Activated CD4-positive, alpha-beta T cell treated with anti-CD3 and anti-CD28 coated beads for 36 hours (primary cell): ENCODE results near the gene FOXP4. TPM values are rescaled to one million over a fixed set of nuclear protein-coding genes. Genes with fewer than 3 reads are reported as not detected.

Experiments used
- ATAC-seq: fragments of 200-7000 bp; cut with Tn5 transposase; one replicate; pipeline ENCODE4 v1.10.0; 2021; ENCODE audit warnings: mild to moderate bottlenecking, moderate library complexity
- CTCF ChIA-PET: fragments of 350-600 bp; sonication (Branson Sonifier 250); formaldehyde crosslinking; loops from one replicate; lab custom pipeline; 2021; ENCODE audit warnings: antibody characterized with exemption; lab: Charles Lee
- POLR2A ChIA-PET: fragments of 350-600 bp; sonication (Branson Sonifier 250); formaldehyde crosslinking; loops from one replicate; lab custom pipeline; 2021; ENCODE audit warnings: antibody characterized with exemption, inconsistent platforms; lab: Charles Lee
- DNase-seq: peaks from one replicate; pipeline ENCODE4 v3.0.0-alpha.2; 2020
- H3K27ac Mint-ChIP-seq: one replicate; pipeline ENCODE4 v1.8.0; 2021; ENCODE audit warnings: mixed read lengths
- H3K27me3 Mint-ChIP-seq: one replicate; pipeline ENCODE4 v1.8.0; 2021; ENCODE audit warnings: mixed read lengths
- H3K36me3 Mint-ChIP-seq: one replicate; pipeline ENCODE4 v1.8.0; 2021; ENCODE audit warnings: low read depth, mixed read lengths
- H3K4me1 Mint-ChIP-seq: one replicate; pipeline ENCODE4 v1.8.0; 2021; ENCODE audit warnings: mixed read lengths
- H3K4me3 Mint-ChIP-seq: one replicate; pipeline ENCODE4 v1.8.0; 2021; ENCODE audit warnings: mild to moderate bottlenecking, moderate library complexity, mixed read lengths
- H3K9me3 Mint-ChIP-seq: one replicate; pipeline ENCODE4 v1.8.0; 2021; ENCODE audit warnings: low read depth, mixed read lengths
- intact Hi-C, 2 experiments: fragments of 100-400 bp; cut with DNase I in 1 of 2; cut with micrococcal nuclease in 1 of 2; formaldehyde crosslinking; loops; one replicate each; pipeline versions ENCODE4 v1.14.2 to v1.15.1; 2022 to 2024; cut with DNase I, micrococcal nuclease
- total RNA-seq, 2 experiments: library from RNA; stranded (reverse); gene quantifications; one replicate each; pipeline ENCODE4 v1.2.3, GENCODE V29; 2021

FOXP4 gene
- total RNA-seq, 2 experiments from 2014 or later: 11.1 to 13.8 TPM

DNA sequence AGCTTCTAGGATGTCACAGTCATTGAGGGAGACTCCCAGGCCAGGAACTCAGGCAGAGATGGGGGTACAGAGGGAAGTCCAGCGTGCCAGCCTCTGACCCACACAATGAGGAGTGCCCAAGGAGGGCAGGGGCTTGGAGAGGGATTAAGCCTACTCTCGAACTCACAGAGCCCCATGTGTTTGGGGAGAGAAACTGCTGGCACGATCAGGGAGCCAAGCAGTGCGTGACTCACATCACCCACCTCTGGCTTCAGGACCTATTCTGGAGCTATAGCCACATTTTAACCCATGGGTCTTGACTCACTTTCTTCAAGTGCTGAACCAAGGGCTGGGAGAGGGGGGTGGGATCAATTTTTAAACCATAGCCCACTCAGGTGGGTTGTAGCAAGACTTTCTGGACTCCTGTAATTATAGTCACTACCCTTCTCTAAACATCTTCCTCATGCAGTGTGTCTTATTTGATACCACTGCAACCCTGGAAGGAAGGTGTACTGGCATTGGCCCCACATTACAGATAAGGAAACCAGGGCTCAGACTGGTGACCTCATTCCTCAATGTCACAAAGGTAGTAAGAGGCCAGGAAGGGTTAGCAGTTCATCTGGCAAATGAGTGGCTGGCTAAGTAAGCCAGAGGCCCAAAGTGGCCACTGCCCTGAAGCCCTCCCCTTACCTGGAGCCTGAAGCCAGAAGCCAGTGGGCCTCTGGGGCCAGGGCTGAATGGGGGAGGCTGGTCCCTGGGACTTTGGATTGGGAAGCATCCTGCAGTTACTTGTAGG, 12.0 kb downstream of the FOXP4 start:
- intact Hi-C loops: no loop called here
- Mint-ChIP-seq H3K4me1 (peaks cover 18% of the 10 kb centered on the region), H3K27me3 (no peaks in the 10 kb centered on the region), H3K9me3 (no peaks in the 10 kb centered on the region), H3K36me3 (no peaks in the 10 kb centered on the region), H3K27ac (no peak overlapping the region), H3K4me3 (no peak overlapping the region)
- POLR2A ChIA-PET: no interaction called here
- peak; percentile 25 for ATAC-seq
- DNase-seq: no peak
- CTCF ChIA-PET: interaction anchor here (0.5 to 0.7 kb wide), 2 partner anchors 9 to 142 kb away, joined by 3 read pairs; no protein-coding TSS in a partner anchor

DNA sequence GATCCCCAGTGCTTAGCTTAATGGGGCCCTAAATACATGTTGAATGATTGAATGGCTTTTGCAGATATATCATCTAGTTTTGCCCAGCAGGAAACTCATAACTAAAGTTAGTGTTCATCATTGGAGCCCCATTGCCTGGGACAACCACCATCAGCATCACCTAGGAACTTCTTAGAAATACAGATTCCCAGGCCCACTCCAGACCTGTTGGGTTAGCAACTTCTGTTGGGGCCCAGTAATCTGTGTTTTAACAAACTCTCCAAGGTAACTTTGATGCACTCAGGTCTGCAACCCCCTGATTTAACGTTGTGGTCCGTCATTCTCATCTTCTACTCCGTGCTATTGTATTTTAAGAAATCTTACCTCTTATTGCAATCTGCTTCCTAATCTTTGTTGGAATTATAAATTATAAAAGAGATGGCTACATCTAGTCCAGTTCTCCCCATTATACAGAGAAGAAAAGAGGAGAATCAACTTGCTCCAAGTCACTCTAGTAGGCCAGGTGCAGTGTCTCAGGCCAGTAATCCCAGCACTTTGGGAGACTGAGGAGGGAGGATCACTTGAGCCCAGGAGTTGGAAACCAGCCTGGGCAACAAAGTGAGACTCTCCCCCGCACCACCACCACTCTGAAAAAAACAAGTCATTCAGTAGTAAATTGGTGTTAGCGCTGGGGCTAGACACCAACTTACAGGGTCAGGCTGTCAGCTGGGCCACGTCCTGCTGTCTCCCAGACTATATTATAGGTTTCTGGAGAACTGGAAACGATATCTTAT, 13.7 kb downstream of the FOXP4 start:
- Mint-ChIP-seq H3K4me3 (peak overlapping the region; percentile 79), H3K36me3 (no peaks in the 10 kb centered on the region), H3K27me3 (no peaks in the 10 kb centered on the region), H3K9me3 (no peaks in the 10 kb centered on the region), H3K27ac (peak overlapping the region; percentile 82), H3K4me1 (peaks cover 18% of the 10 kb centered on the region)
- DNase-seq: no peak
- ATAC-seq: no peak
- ChIA-PET POLR2A (interaction anchor here (1.2 kb wide), 1 partner anchor 28 kb away, joined by 3 read pairs; no protein-coding TSS in a partner anchor), CTCF (interaction anchor here (0.5 kb wide), 1 partner anchor 37 kb away, joined by 4 read pairs; no protein-coding TSS in a partner anchor)
- intact Hi-C loops: loop anchor here (1.0 to 2.0 kb wide), 4 partner anchors 13 to 175 kb away; partner anchors contain the start of genes FOXP4 (in 2 of the 2) and TFEB (in 1 of the 2)

DNA sequence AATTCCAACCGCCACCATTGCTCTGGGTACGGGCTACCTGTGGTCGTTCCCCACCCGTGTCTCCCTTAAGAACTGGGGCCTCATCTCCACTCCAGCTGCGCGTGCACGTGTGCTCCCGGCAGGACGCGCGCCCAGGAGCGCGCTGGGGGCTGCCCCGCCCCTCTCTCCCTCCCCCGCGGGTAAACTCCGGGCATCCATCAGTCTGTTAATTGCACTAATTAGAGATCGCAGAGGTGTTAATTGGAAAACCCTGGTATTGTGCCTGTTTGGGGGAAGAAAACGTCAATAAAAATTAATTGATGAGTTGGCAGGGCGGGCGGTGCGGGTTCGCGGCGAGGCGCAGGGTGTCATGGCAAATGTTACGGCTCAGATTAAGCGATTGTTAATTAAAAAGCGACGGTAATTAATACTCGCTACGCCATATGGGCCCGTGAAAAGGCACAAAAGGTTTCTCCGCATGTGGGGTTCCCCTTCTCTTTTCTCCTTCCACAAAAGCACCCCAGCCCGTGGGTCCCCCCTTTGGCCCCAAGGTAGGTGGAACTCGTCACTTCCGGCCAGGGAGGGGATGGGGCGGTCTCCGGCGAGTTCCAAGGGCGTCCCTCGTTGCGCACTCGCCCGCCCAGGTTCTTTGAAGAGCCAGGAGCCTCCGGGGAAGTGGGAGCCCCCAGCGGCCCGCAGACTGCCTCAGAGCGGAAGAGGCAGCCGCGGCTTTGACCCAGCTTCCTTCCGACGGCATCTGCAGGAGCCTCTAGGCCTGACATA, 14.4 kb downstream of the FOXP4 start:
- H3K4me1 Mint-ChIP-seq: peaks cover 18% of the 10 kb centered on the region
- H3K9me3 Mint-ChIP-seq: no peaks in the 10 kb centered on the region
- peak; percentile 93 for ATAC-seq
- ChIA-PET POLR2A (interaction anchor here (1.2 kb wide), 1 partner anchor 28 kb away, joined by 3 read pairs; no protein-coding TSS in a partner anchor), CTCF (interaction anchor here (0.5 kb wide), 1 partner anchor 186 kb away, joined by 3 read pairs; no protein-coding TSS in a partner anchor)
- H3K27me3 Mint-ChIP-seq: no peaks in the 10 kb centered on the region
- intact Hi-C loops: loop anchor here (1.0 to 2.0 kb wide), 4 partner anchors 14 to 174 kb away; partner anchors contain the start of genes FOXP4 (in 2 of the 2) and TFEB (in 1 of the 2)
- DNase-seq: peak; percentile 90
- H3K27ac Mint-ChIP-seq: peak overlapping the region; percentile 82
- H3K4me3 Mint-ChIP-seq: peak overlapping the region; percentile 79
- peaks cover under 1% of the 10 kb centered on the region for H3K36me3 Mint-ChIP-seq

DNA sequence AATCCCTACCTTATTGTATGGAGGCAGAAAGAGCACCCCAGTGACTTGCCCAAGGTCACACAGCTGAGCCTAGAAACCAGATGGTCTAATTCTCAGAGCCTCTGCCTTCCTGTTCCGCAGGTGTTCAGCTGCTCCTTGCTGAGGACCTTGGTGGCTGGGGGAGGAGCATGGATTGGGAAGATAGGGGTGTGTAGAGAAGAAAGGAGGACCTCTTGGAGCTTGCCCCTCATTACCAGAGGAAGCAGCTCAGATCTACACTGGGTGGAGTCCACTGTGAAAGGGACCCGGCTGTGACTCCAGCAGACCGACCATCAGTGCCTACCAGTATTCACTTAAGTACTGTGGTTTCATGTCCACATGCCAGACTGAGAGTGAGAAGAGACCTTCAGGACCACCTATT, 15.2 kb downstream of the FOXP4 start:
- intact Hi-C loops: loop anchor here (2.0 kb wide), 2 partner anchors 15 to 173 kb away; partner anchors contain the start of genes FOXP4 (in 1 of the 2) and TFEB (in 1 of the 2)
- Mint-ChIP-seq H3K36me3 (peaks cover 8% of the 10 kb centered on the region), H3K27ac (peak overlapping the region; percentile 42), H3K4me3 (peak overlapping the region; percentile 79), H3K4me1 (peaks cover 18% of the 10 kb centered on the region), H3K9me3 (no peaks in the 10 kb centered on the region), H3K27me3 (no peaks in the 10 kb centered on the region)
- ChIA-PET POLR2A (no interaction called here), CTCF (interaction anchor here (0.5 kb wide), 1 partner anchor 187 kb away, joined by 3 read pairs; no protein-coding TSS in a partner anchor)
- ATAC-seq: no peak
- no peak for DNase-seq

DNA sequence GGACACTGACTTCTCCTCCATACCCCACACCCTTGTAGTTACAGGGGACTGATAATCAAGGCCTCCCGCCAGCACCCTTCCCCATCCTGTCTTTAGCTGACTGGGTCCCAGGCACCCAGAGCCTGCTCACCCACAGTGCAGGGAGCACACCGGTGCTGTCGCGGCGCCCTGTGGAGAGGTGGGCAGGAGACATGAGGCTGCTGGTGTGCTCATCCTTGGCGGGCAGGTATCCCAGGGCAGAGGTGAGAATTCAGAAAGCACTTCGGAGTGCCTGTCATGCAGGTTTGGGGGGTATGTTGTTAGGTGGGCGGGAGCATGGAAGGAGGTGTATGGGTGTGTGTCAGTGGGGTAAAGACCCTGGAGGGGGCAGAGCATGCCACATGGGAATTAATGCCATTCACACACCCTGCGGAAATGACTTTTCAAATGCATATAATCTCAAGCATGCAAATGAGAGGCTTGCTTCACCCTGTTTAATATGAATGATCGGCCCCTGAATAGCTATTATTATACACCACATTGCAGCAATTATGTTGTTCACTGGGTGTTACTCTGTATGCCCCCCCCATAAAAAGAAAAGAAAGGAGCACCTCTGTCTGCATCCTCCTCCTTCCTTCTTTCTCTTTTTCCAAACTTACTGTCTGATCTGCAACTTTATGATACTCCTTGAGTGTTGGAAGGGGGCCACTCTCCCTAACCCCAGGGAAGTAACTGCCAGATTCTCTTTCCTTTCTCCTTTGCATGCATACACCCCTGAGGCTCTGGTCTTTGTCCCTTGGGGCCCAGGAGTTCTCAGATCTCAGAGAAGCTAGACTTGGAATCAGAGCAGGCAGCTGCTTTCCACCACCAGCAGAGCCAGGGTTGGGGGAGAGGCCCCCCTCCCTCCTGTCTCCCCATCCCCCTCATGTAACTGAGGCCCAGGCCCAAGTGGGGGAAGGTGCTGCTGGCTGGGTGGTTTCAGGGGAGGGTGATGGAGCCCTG, 16.0 kb downstream of the FOXP4 start:
- ChIA-PET CTCF (no interaction called here), POLR2A (no interaction called here)
- no peak for ATAC-seq
- Mint-ChIP-seq H3K9me3 (no peaks in the 10 kb centered on the region), H3K4me1 (peaks cover 18% of the 10 kb centered on the region), H3K27me3 (no peaks in the 10 kb centered on the region), H3K36me3 (peaks cover 15% of the 10 kb centered on the region), H3K27ac (no peak overlapping the region), H3K4me3 (no peak overlapping the region)
- no peak for DNase-seq
- intact Hi-C loops: loop anchor here (2.0 kb wide), 2 partner anchors 15 to 173 kb away; partner anchors contain the start of genes FOXP4 (in 1 of the 2) and TFEB (in 1 of the 2)

DNA sequence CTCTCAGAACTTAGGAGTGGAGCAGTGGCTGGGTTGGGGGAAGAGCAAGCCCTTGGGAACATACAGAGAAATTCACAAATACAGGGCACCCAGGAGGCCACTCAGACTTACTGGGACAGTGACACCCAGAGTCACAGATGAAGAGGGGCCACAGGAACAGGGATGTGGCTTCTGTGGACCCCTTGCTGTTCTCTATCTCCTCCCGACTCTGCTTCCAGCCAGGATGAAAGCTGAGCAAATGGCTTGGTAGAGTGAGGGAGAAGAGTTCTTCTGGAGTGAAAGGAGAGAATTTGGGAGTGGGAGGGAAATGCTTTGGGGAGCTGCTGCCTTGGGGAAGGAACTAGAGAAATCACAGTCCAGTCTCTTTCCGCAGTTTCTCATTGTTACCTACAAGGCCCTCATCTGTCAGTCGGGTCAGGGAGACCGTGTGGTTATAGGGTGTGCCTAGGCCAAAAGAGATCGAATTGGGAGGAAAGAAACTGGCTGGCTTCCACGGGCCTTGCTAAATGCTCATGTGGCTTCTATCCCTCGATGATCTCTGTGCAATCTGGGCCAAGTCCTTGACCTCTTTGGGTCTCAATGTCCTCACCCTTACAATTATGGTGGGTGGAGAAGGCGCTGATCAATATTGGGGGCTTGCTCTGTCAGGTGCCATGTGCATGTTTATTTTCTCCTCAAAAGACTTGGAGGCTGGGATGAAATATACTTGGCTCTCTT, 17.0 kb downstream of the FOXP4 start:
- intact Hi-C loops: no loop called here
- Mint-ChIP-seq H3K4me3 (no peak overlapping the region), H3K36me3 (peaks cover 16% of the 10 kb centered on the region), H3K27ac (no peak overlapping the region), H3K27me3 (no peaks in the 10 kb centered on the region), H3K4me1 (peaks cover 15% of the 10 kb centered on the region), H3K9me3 (no peaks in the 10 kb centered on the region)
- POLR2A ChIA-PET: no interaction called here
- CTCF ChIA-PET: interaction anchor here (0.6 kb wide), 1 partner anchor 682 kb away, joined by 4 read pairs; no protein-coding TSS in a partner anchor
- ATAC-seq (no peak), DNase-seq (no peak)

DNA sequence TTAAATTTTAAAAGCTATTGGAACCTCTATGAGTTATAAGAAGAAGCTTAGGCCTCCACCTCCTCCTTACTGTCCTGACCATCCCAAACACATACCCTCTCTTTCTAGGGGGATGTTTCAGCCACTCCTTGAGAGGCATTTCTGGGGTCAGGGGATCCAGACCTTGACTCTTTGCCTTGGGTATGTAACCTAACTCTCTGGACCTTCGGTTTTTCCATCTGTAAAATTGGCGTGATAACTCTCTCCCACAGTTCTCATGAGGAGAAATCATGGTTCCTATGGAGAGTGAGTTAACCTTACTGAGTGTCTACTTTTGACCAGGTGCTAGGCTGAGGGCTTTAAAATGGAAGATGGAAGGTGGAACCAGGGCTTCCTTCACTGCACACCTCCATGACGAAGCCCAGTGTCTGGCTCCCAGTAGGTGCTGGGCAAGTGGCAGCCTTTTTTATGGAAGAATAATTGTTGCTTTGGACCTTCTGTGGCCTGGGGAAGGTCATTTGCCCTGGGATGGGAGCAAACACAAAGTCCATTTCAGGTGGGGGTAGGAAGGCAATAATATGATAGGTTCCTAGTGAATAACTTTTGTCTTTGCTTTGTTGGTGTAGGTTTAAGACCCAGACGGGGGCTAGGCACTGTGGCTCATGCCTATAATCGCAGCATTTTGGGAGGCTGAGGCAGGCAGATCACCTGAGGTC, 18.4 kb downstream of the FOXP4 start:
- POLR2A ChIA-PET: no interaction called here
- intact Hi-C loops: no loop called here
- H3K27ac Mint-ChIP-seq: no peak overlapping the region

DNA sequence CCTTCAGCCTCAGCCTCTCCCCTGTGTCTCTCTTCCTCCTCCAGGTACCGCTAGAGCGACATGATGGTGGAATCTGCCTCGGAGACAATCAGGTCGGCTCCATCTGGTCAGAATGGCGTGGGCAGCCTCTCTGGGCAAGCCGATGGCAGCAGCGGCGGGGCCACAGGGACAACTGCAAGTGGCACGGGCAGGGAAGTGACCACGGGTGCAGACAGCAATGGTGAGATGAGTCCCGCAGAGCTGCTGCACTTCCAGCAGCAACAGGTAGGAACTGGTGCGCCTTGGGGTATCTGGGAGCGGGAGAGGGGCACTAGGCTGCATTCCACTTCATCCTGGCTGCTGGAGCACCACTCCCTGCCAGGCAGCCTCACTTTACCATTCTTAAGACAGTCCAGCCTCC, 19.5 kb downstream of the FOXP4 start:
- CTCF ChIA-PET: no interaction called here
- POLR2A ChIA-PET: interaction anchor here (0.6 kb wide), 1 partner anchor 98 kb away, joined by 3 read pairs; no protein-coding TSS in a partner anchor
- intact Hi-C loops: no loop called here

More for the DNA sequence above, 18.4 kb downstream of the FOXP4 start:
- DNase-seq: no peak
- Mint-ChIP-seq H3K27me3 (no peaks in the 10 kb centered on the region), H3K4me3 (no peak overlapping the region), H3K4me1 (peaks cover 13% of the 10 kb centered on the region), H3K36me3 (peaks cover 18% of the 10 kb centered on the region), H3K9me3 (no peaks in the 10 kb centered on the region)
- CTCF ChIA-PET: interaction anchor here (0.6 kb wide), 1 partner anchor 13 kb away, joined by 3 read pairs; no protein-coding TSS in a partner anchor
- ATAC-seq: no peak

DNA sequence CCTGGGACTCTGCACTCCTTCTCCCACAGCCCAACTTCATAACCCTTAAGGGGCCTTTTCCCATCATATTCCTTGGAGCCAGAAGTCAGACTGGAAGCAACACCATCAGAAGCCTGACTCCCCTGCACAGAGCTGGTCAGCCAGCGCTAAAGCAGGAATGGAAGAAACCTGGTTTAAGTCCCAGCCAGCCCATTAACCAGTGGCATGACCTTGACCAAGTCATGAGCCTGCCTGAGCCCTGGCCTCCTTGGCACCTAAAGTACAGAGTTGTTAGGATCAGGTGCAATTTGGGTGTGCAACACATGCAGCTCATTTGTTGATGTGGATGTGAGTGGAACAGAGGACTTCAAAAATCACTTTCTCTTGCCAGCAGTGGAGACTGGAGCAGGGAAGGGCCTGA, 20.8 kb downstream of the FOXP4 start:
- Mint-ChIP-seq H3K27me3 (no peaks in the 10 kb centered on the region), H3K36me3 (peaks cover 20% of the 10 kb centered on the region), H3K4me3 (no peak overlapping the region), H3K4me1 (peaks cover 13% of the 10 kb centered on the region), H3K9me3 (no peaks in the 10 kb centered on the region), H3K27ac (no peak overlapping the region)
- ChIA-PET POLR2A (no interaction called here), CTCF (interaction anchor here (0.7 kb wide), 1 partner anchor 9 kb away, joined by 3 read pairs; no protein-coding TSS in a partner anchor)
- intact Hi-C loops: no loop called here
- ATAC-seq (no peak), DNase-seq (no peak)

More for the DNA sequence above, 19.5 kb downstream of the FOXP4 start:
- no peak for DNase-seq
- H3K36me3 Mint-ChIP-seq: peaks cover 20% of the 10 kb centered on the region
- ATAC-seq: no peak
- H3K9me3 Mint-ChIP-seq: no peaks in the 10 kb centered on the region
- H3K27me3 Mint-ChIP-seq: no peaks in the 10 kb centered on the region
- H3K4me1 Mint-ChIP-seq: peaks cover 6% of the 10 kb centered on the region
- H3K27ac Mint-ChIP-seq: no peak overlapping the region
- no peak overlapping the region for H3K4me3 Mint-ChIP-seq
